Activated B cell treated with CpG ODN at 0.5 μM for 24 hours (primary cell): ENCODE data around the gene CDC73. TPM values are rescaled to one million over a fixed set of nuclear protein-coding genes. Genes with fewer than 3 reads are reported as not detected.
"Not testable (repeated sequence)": the region's sequence is repeated elsewhere in the genome, so short reads cannot be mapped to it uniquely, and the experiment has no call there.

ENCODE experiments used
- ATAC-seq: fragments of 200-7000 bp; cut with Tn5 transposase; one replicate; pipeline ENCODE4 v1.10.0; 2021; ENCODE audit warnings: low read depth, mild to moderate bottlenecking, moderate library complexity
- CTCF ChIA-PET: fragments of 350-600 bp; sonication (Branson Sonifier 250); formaldehyde crosslinking; loops from one replicate; lab custom pipeline; 2021; ENCODE audit warnings: antibody characterized with exemption; lab: Charles Lee
- POLR2A ChIA-PET: fragments of 350-600 bp; sonication (Branson Sonifier 250); formaldehyde crosslinking; loops from one replicate; lab custom pipeline; 2021; ENCODE audit warnings: antibody characterized with exemption; lab: Charles Lee
- DNase-seq: peaks from one replicate; pipeline ENCODE4 v3.0.0; 2022
- H3K27ac Mint-ChIP-seq: one replicate; pipeline ENCODE4 v1.8.0; 2020; ENCODE audit warnings: mixed read lengths
- H3K27me3 Mint-ChIP-seq: one replicate; pipeline ENCODE4 v1.8.0; 2021; ENCODE audit warnings: mixed read lengths
- H3K36me3 Mint-ChIP-seq: one replicate; pipeline ENCODE4 v1.8.0; 2021; ENCODE audit warnings: low read depth, mixed read lengths
- H3K4me1 Mint-ChIP-seq: one replicate; pipeline ENCODE4 v1.8.0; 2021; ENCODE audit warnings: mixed read lengths
- H3K4me3 Mint-ChIP-seq: one replicate; pipeline ENCODE4 v1.8.0; 2020; ENCODE audit warnings: mild to moderate bottlenecking, mixed read lengths
- H3K9me3 Mint-ChIP-seq: one replicate; pipeline ENCODE4 v1.8.0; 2020; ENCODE audit warnings: mixed read lengths
- CTCF ChIP-seq: fragments of 200-600 bp; IDR thresholded peaks from one replicate; pipeline ENCODE4 v1.8.0; 2022; ENCODE audit warnings: antibody characterized with exemption, mild to moderate bottlenecking
- intact Hi-C: fragments of 100-400 bp; cut with micrococcal nuclease; formaldehyde crosslinking; loops from one replicate; pipeline ENCODE4 v1.15.1; 2024
- total RNA-seq: library from RNA; stranded (reverse); gene quantifications from 2 replicates; pipeline ENCODE4 v1.2.3, GENCODE V29; 2022

The CDC73 gene
- total RNA-seq, 1 donor from 2014 or later, result 59.1 TPM

- no peak for ATAC-seq
- H3K27ac Mint-ChIP-seq, result no peak overlapping the region
- peaks cover 3% of the 10 kb centered on the region for H3K4me1 Mint-ChIP-seq
- peaks cover 3% of the 10 kb centered on the region for H3K9me3 Mint-ChIP-seq
- CTCF ChIA-PET, result no interaction called here
- DNase-seq, result no peak
- intact Hi-C loops, result no loop called here
- TF ChIP-seq CTCF, result no peak
- H3K36me3 Mint-ChIP-seq, result peaks cover 57% of the 10 kb centered on the region
- no peaks in the 10 kb centered on the region for H3K27me3 Mint-ChIP-seq
- POLR2A ChIA-PET, result no interaction called here
- no peak overlapping the region for H3K4me3 Mint-ChIP-seq
Measured at GRCh38 chr1:193229136-193229535, 107.3 kb downstream of the CDC73 start.

GRCh38 chr1:193231146-193231545 is 109.3 kb downstream of the CDC73 start:
- H3K4me3 Mint-ChIP-seq, H3K27ac Mint-ChIP-seq, H3K9me3 Mint-ChIP-seq, H3K4me1 Mint-ChIP-seq, intact Hi-C loops, CTCF ChIA-PET, POLR2A ChIA-PET, ATAC-seq, DNase-seq, H3K27me3 Mint-ChIP-seq: not testable (repeated sequence)
- peaks cover 55% of the 10 kb centered on the region for H3K36me3 Mint-ChIP-seq

- Mint-ChIP-seq H3K4me1 (no peaks in the 10 kb centered on the region), H3K36me3 (peaks cover 61% of the 10 kb centered on the region), H3K9me3 (no peaks in the 10 kb centered on the region), H3K27me3 (no peaks in the 10 kb centered on the region), H3K4me3 (no peak overlapping the region), H3K27ac (no peak overlapping the region)
- ChIA-PET POLR2A (no interaction called here), CTCF (no interaction called here)
- no peak for TF ChIP-seq CTCF
- DNase-seq (no peak), ATAC-seq (no peak)
- intact Hi-C loops, result no loop called here
Measured at GRCh38 chr1:193234530-193234929, 112.7 kb downstream of the CDC73 start.

GRCh38 chr1:193237381-193237978 is 115.6 kb downstream of the CDC73 start:
- ATAC-seq (no peak), DNase-seq (no peak)
- Mint-ChIP-seq H3K36me3 (peaks cover 72% of the 10 kb centered on the region), H3K4me1 (peaks cover 4% of the 10 kb centered on the region), H3K9me3 (no peaks in the 10 kb centered on the region), H3K27me3 (no peaks in the 10 kb centered on the region), H3K27ac (no peak overlapping the region), H3K4me3 (no peak overlapping the region)
- POLR2A ChIA-PET, result no interaction called here
- CTCF ChIA-PET, result no interaction called here
- TF ChIP-seq CTCF, result no peak
- intact Hi-C loops, result no loop called here

GRCh38 chr1:193240609-193241008 is 118.8 kb downstream of the CDC73 start:
- Mint-ChIP-seq H3K36me3 (peaks cover 60% of the 10 kb centered on the region), H3K4me3 (no peak overlapping the region), H3K9me3 (no peaks in the 10 kb centered on the region), H3K27ac (no peak overlapping the region), H3K27me3 (no peaks in the 10 kb centered on the region), H3K4me1 (peaks cover 4% of the 10 kb centered on the region)
- DNase-seq (no peak), ATAC-seq (no peak)
- TF ChIP-seq CTCF, result no peak
- POLR2A ChIA-PET, result no interaction called here
- CTCF ChIA-PET, result no interaction called here
- intact Hi-C loops, result no loop called here
